ENCODE results near the gene PANX1. TPM values are rescaled to one million over a fixed set of nuclear protein-coding genes. Genes with fewer than 3 reads are reported as not detected.
A peak's percentile ranks its signal among the peaks of the same experiment; 100 is the strongest.

The PANX1 gene
- total RNA-seq, 1 donor from 2014 or later = 42.1 TPM

GRCh38 chr11:94181943-94182342 is 53.3 kb downstream of the PANX1 start:
- Mint-ChIP-seq H3K36me3 (ENCODE audit: low read depth, unreplicated experiment) (peaks cover 23% of the 10 kb centered on the region), H3K4me1 (ENCODE audit: low read depth, unreplicated experiment) (peaks cover 13% of the 10 kb centered on the region), H3K9me3 (ENCODE audit: unreplicated experiment) (no peaks in the 10 kb centered on the region), H3K27me3 (ENCODE audit: low read depth, unreplicated experiment) (no peaks in the 10 kb centered on the region), H3K27ac (ENCODE audit: unreplicated experiment) (no peak overlapping the region), H3K4me3 (ENCODE audit: unreplicated experiment) (no peak overlapping the region)
- Histone ChIP-seq H3K27me3 (ENCODE audit: insufficient read depth, low read length) (no peaks in the 10 kb centered on the region), H4K20me1 (ENCODE audit: insufficient read depth, low read length) (peaks cover 41% of the 10 kb centered on the region), H3K36me3 (ENCODE audit: insufficient read depth, low read length) (peaks cover 20% of the 10 kb centered on the region), H3K4me1 (ENCODE audit: insufficient read depth, low read length) (peaks cover 8% of the 10 kb centered on the region), H3K27ac (ENCODE audit: low read depth, low read length) (no peak overlapping the region), H3K79me2 (ENCODE audit: insufficient read depth, low read length) (no peaks in the 10 kb centered on the region), H3K4me2 (ENCODE audit: low read length) (no peak overlapping the region), H2AFZ (ENCODE audit: low read depth, low read length) (no peak overlapping the region), H3K4me3 (ENCODE audit: insufficient read depth, low read depth, low read length) (no peak overlapping the region), H3K9ac (ENCODE audit: low read length) (no peak overlapping the region), H3K9me3 (ENCODE audit: insufficient read depth, low read depth, low read length) (no peaks in the 10 kb centered on the region)
- DNase-seq (ENCODE audit: low read depth) = no peak
- TF ChIP-seq EZH2 (IDR thresholded peaks at IDR 0.05; ENCODE audit: insufficient read depth, low read length) = no peak
- no peak for TF ChIP-seq CTCF (IDR thresholded peaks at IDR 0.05; ENCODE audit: insufficient read depth, low read depth, low read length)
- peak; percentile 23 for FAIRE-seq

GRCh38 chr11:94183251-94183885 is 54.7 kb downstream of the PANX1 start:
- Mint-ChIP-seq H3K9me3 (ENCODE audit: unreplicated experiment) (no peaks in the 10 kb centered on the region), H3K27ac (ENCODE audit: unreplicated experiment) (peak overlapping the region; percentile 60), H3K27me3 (ENCODE audit: low read depth, unreplicated experiment) (no peaks in the 10 kb centered on the region), H3K36me3 (ENCODE audit: low read depth, unreplicated experiment) (peaks cover 17% of the 10 kb centered on the region), H3K4me1 (ENCODE audit: low read depth, unreplicated experiment) (peaks cover 13% of the 10 kb centered on the region), H3K4me3 (ENCODE audit: unreplicated experiment) (no peak overlapping the region)
- no peak overlapping the region for H3K4me3 ChIP-seq (ENCODE audit: insufficient read depth, low read depth, low read length)
- H3K79me2 ChIP-seq (ENCODE audit: insufficient read depth, low read length) = no peaks in the 10 kb centered on the region
- peaks cover 8% of the 10 kb centered on the region for H3K4me1 ChIP-seq (ENCODE audit: insufficient read depth, low read length)
- no peak for FAIRE-seq
- no peak overlapping the region for H3K9ac ChIP-seq (ENCODE audit: low read length)
- no peak for DNase-seq (ENCODE audit: low read depth)
- no peak overlapping the region for H3K27ac ChIP-seq (ENCODE audit: low read depth, low read length)
- H3K36me3 ChIP-seq (ENCODE audit: insufficient read depth, low read length) = peaks cover 20% of the 10 kb centered on the region
- no peak overlapping the region for H3K4me2 ChIP-seq (ENCODE audit: low read length)
- TF ChIP-seq CTCF (IDR thresholded peaks at IDR 0.05; ENCODE audit: insufficient read depth, low read depth, low read length) (no peak), EZH2 (IDR thresholded peaks at IDR 0.05; ENCODE audit: insufficient read depth, low read length) (no peak)
- H3K27me3 ChIP-seq (ENCODE audit: insufficient read depth, low read length) = no peaks in the 10 kb centered on the region
- H3K9me3 ChIP-seq (ENCODE audit: insufficient read depth, low read depth, low read length) = no peaks in the 10 kb centered on the region
- H2AFZ ChIP-seq (ENCODE audit: low read depth, low read length) = no peak overlapping the region
- peaks cover 32% of the 10 kb centered on the region for H4K20me1 ChIP-seq (ENCODE audit: insufficient read depth, low read length)

- no peak overlapping the region for H3K4me3 ChIP-seq (ENCODE audit: insufficient read depth, low read depth, low read length)
- peaks cover 8% of the 10 kb centered on the region for H3K4me1 ChIP-seq (ENCODE audit: insufficient read depth, low read length)
- DNase-seq (ENCODE audit: low read depth) = peak; percentile 44
- FAIRE-seq = no peak
- H3K36me3 ChIP-seq (ENCODE audit: insufficient read depth, low read length) = peaks cover 20% of the 10 kb centered on the region
- no peak overlapping the region for H3K9ac ChIP-seq (ENCODE audit: low read length)
- Mint-ChIP-seq H3K4me1 (ENCODE audit: low read depth, unreplicated experiment) (peaks cover 13% of the 10 kb centered on the region), H3K4me3 (ENCODE audit: unreplicated experiment) (no peak overlapping the region), H3K27ac (ENCODE audit: unreplicated experiment) (peak overlapping the region; percentile 60), H3K27me3 (ENCODE audit: low read depth, unreplicated experiment) (no peaks in the 10 kb centered on the region), H3K9me3 (ENCODE audit: unreplicated experiment) (no peaks in the 10 kb centered on the region), H3K36me3 (ENCODE audit: low read depth, unreplicated experiment) (peaks cover 13% of the 10 kb centered on the region)
- H3K27ac ChIP-seq (ENCODE audit: low read depth, low read length) = no peak overlapping the region
- no peak overlapping the region for H2AFZ ChIP-seq (ENCODE audit: low read depth, low read length)
- peak overlapping the region; percentile 25 for H3K4me2 ChIP-seq (ENCODE audit: low read length)
- no peaks in the 10 kb centered on the region for H3K79me2 ChIP-seq (ENCODE audit: insufficient read depth, low read length)
- H3K27me3 ChIP-seq (ENCODE audit: insufficient read depth, low read length) = no peaks in the 10 kb centered on the region
- TF ChIP-seq EZH2 (IDR thresholded peaks at IDR 0.05; ENCODE audit: insufficient read depth, low read length) (no peak), CTCF (IDR thresholded peaks at IDR 0.05; ENCODE audit: insufficient read depth, low read depth, low read length) (peak; percentile 86)
- H3K9me3 ChIP-seq (ENCODE audit: insufficient read depth, low read depth, low read length) = no peaks in the 10 kb centered on the region
- peaks cover 28% of the 10 kb centered on the region for H4K20me1 ChIP-seq (ENCODE audit: insufficient read depth, low read length)
Measured at GRCh38 chr11:94183886-94184264, 55.2 kb downstream of the PANX1 start.

Data from astrocyte (in vitro differentiated cells and primary cell).